B cell (primary cell): ENCODE results near the gene SGSH. TPM values are rescaled to one million over a fixed set of nuclear protein-coding genes. Genes with fewer than 3 reads are reported as not detected.

Source experiments
- ATAC-seq: fragments of 200-7000 bp; cut with Tn5 transposase; one replicate; pipeline ENCODE4 v1.10.0; 2021; ENCODE audit warnings: low read depth, mild to moderate bottlenecking, moderate number of reproducible peaks, moderate library complexity
- CTCF ChIA-PET: fragments of 350-600 bp; sonication (Branson Sonifier 250); formaldehyde crosslinking; loops from one replicate; lab custom pipeline; 2021; ENCODE audit warnings: antibody characterized with exemption, inconsistent platforms; lab: Charles Lee
- POLR2A ChIA-PET: fragments of 350-600 bp; sonication (Branson Sonifier 250); formaldehyde crosslinking; loops from one replicate; lab custom pipeline; 2021; ENCODE audit warnings: antibody characterized with exemption; lab: Charles Lee
- DNase-seq: peaks from one replicate; pipeline ENCODE4 v3.0.0; 2013
- H2AFZ ChIP-seq: 2 replicates; pipeline ENCODE4 v1.6.1; 2012; ENCODE audit warnings: mild to moderate bottlenecking, low read depth, low read length; ENCODE audit not compliant: insufficient read depth, poor library complexity, severe bottlenecking
- H3K27ac ChIP-seq, 2 donors: 1 replicate in 1 of 2; 2 replicates in 1 of 2; pipeline ENCODE4 v1.5.1; 2012 to 2013; ENCODE audit warnings: low read length in 2 of 2, mild to moderate bottlenecking in 2 of 2, moderate library complexity in 1 of 2
- H3K27me3 ChIP-seq, 4 experiments: fragments of 200-600 bp in 1 of 4; sonication (generic) in 1 of 4; replicated peaks in 1 of 4; 1 replicate in 2 of 4; 2 replicates in 2 of 4; pipeline versions ENCODE4 v1.6.1 to v1.7.0; 2013 to 2016; ENCODE audit warnings: low read length in 3 of 4, mild to moderate bottlenecking in 2 of 4, mixed read lengths in 1 of 4, moderate library complexity in 1 of 4; ENCODE audit not compliant: insufficient read depth in 4 of 4, control insufficient read depth in 3 of 4; ENCODE audit errors: control extremely low read depth in 1 of 4
- H3K36me3 ChIP-seq, 2 experiments: replicated peaks in 1 of 2; 1 replicate in 1 of 2; 2 replicates in 1 of 2; pipeline versions ENCODE4 v1.6.1 to v1.7.1; 2013; ENCODE audit warnings: low read length in 1 of 2; ENCODE audit not compliant: insufficient read depth in 2 of 2, control insufficient read depth in 1 of 2; ENCODE audit errors: control extremely low read depth in 1 of 2, extremely low read depth in 1 of 2
- H3K4me1 ChIP-seq, 2 donors: fragments of 200-600 bp in 1 of 2; sonication (generic) in 1 of 2; 1 replicate in 1 of 2; 2 replicates in 1 of 2; pipeline versions ENCODE4 v1.5.1 to v1.6.1; 2013 to 2017; ENCODE audit warnings: low read length in 2 of 2; ENCODE audit not compliant: control insufficient read depth in 2 of 2, insufficient read depth in 2 of 2
- H3K4me2 ChIP-seq: replicated peaks from 2 replicates; pipeline ENCODE3; 2012; ENCODE audit warnings: mild to moderate bottlenecking, low read depth, low read length; ENCODE audit not compliant: poor library complexity, severe bottlenecking
- H3K4me3 ChIP-seq, 5 experiments: fragments of 200-600 bp in 1 of 5; sonication (generic) in 1 of 5; 1 replicate in 3 of 5; 2 replicates in 2 of 5; pipeline versions ENCODE4 v1.5.1 to v1.7.0; 2011 to 2016; ENCODE audit warnings: low read length in 4 of 5, mild to moderate bottlenecking in 4 of 5, low read depth in 2 of 5, control low read depth in 1 of 5, moderate library complexity in 1 of 5; ENCODE audit not compliant: insufficient read depth in 1 of 5; ENCODE audit errors: control extremely low read depth in 1 of 5, extremely low read depth in 1 of 5
- H3K79me2 ChIP-seq: fragments of 200-600 bp; sonication (generic); one replicate; pipeline ENCODE4 v1.6.0; 2016; ENCODE audit warnings: low read length; ENCODE audit not compliant: control insufficient read depth, insufficient read depth
- H3K9ac ChIP-seq: fragments of 200-600 bp; sonication (generic); 2 replicates; pipeline ENCODE4 v1.6.1; 2017; ENCODE audit warnings: mild to moderate bottlenecking, low read length, moderate library complexity
- H3K9me3 ChIP-seq, 3 donors: one replicate each; pipeline versions ENCODE4 v1.6.1 to v1.7.1; 2013; ENCODE audit warnings: low read length in 2 of 3; ENCODE audit not compliant: control insufficient read depth in 2 of 3, insufficient read depth in 1 of 3; ENCODE audit errors: control extremely low read depth in 1 of 3
- H4K20me1 ChIP-seq: 2 replicates; pipeline ENCODE4 v1.6.0; 2012; ENCODE audit warnings: mild to moderate bottlenecking, low read length; ENCODE audit not compliant: insufficient read depth, control insufficient read depth, poor library complexity, severe bottlenecking
- H3K27ac Mint-ChIP-seq: one replicate; pipeline ENCODE4 v1.8.0; 2021; ENCODE audit warnings: mixed read lengths
- H3K27me3 Mint-ChIP-seq: one replicate; pipeline ENCODE4 v1.8.0; 2021; ENCODE audit warnings: mixed read lengths
- H3K4me1 Mint-ChIP-seq: one replicate; pipeline ENCODE4 v1.8.0; 2021; ENCODE audit warnings: mixed read lengths
- H3K4me3 Mint-ChIP-seq: one replicate; pipeline ENCODE4 v1.8.0; 2021; ENCODE audit warnings: mixed read lengths
- H3K9me3 Mint-ChIP-seq: one replicate; pipeline ENCODE4 v1.8.0; 2022; ENCODE audit warnings: mixed read lengths; ENCODE audit not compliant: insufficient read depth
- EZH2 ChIP-seq: IDR thresholded peaks from 2 replicates; pipeline ENCODE4 v1.6.1; 2012; ENCODE audit warnings: borderline replicate concordance, low read depth, mild to moderate bottlenecking, moderate library complexity, low read length; ENCODE audit not compliant: insufficient read depth, poor library complexity, severe bottlenecking
- WGBS: methylation state at CpG from one replicate; pipeline ENCODE4 v1.1.5; 2013; ENCODE audit warnings: missing lambda C conversion rate; ENCODE audit not compliant: insufficient coverage; 5-methylcytosine and 5-hydroxymethylcytosine counted together
- intact Hi-C: fragments of 100-400 bp; cut with micrococcal nuclease; formaldehyde crosslinking; loops from one replicate; pipeline ENCODE4 v1.10.0; 2022
- polyA plus RNA-seq: library from polyadenylated mRNA; depleted of rRNA; stranded (reverse); fragments of >200 nt; gene quantifications from 2 replicates; pipeline ENCODE4 v1.2.3, GENCODE V29; 2012
- total RNA-seq, 2 donors: library from RNA; stranded (reverse); fragments of 120-200 nt in 1 of 2; gene quantifications; 1 replicate in 1 of 2; 2 replicates in 1 of 2; pipeline versions ENCODE4 v1.2.3 to v1.2.4, GENCODE V29; 2013 to 2022
- TF ChIP-seq, protein P1 (sequence below): fragments of 200-600 bp; IDR thresholded peaks from one replicate; pipeline ENCODE4 v1.8.0; 2022; ENCODE audit warnings: antibody characterized with exemption, mild to moderate bottlenecking

The SGSH gene
- total and polyA plus RNA-seq, 2 donors (not counting 1 experiment from before 2014, with no cell fraction given): 44.5 to 83.7 TPM

GRCh38 chr17:80253631-80254395 lies 33.7 kb upstream of the SGSH start:
- H3K27me3 ChIP-seq: no peaks in the 10 kb centered on the region
- Mint-ChIP-seq H3K9me3 (no peaks in the 10 kb centered on the region), H3K27me3 (no peaks in the 10 kb centered on the region), H3K27ac (no peak overlapping the region), H3K4me3 (no peak overlapping the region), H3K4me1 (peaks cover 23% of the 10 kb centered on the region)
- H3K9ac ChIP-seq: no peak overlapping the region
- TF ChIP-seq, protein P1, sequence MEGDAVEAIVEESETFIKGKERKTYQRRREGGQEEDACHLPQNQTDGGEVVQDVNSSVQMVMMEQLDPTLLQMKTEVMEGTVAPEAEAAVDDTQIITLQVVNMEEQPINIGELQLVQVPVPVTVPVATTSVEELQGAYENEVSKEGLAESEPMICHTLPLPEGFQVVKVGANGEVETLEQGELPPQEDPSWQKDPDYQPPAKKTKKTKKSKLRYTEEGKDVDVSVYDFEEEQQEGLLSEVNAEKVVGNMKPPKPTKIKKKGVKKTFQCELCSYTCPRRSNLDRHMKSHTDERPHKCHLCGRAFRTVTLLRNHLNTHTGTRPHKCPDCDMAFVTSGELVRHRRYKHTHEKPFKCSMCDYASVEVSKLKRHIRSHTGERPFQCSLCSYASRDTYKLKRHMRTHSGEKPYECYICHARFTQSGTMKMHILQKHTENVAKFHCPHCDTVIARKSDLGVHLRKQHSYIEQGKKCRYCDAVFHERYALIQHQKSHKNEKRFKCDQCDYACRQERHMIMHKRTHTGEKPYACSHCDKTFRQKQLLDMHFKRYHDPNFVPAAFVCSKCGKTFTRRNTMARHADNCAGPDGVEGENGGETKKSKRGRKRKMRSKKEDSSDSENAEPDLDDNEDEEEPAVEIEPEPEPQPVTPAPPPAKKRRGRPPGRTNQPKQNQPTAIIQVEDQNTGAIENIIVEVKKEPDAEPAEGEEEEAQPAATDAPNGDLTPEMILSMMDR: no peak
- TF ChIP-seq EZH2: no peak
- CTCF ChIA-PET: interaction anchor here (1.0 to 5.7 kb wide), 4 partner anchors 27 to 58 kb away, joined by 3 to 55 read pairs (median 3); no protein-coding TSS in a partner anchor
- WGBS: 94% methylated on average over 17 of the region's 21 CpGs
- no peak overlapping the region for H2AFZ ChIP-seq
- no peak overlapping the region for H3K27ac ChIP-seq
- no peaks in the 10 kb centered on the region for H4K20me1 ChIP-seq
- H3K4me1 ChIP-seq: peaks cover 6 to 8% of the 10 kb centered on the region in 2 donors
- POLR2A ChIA-PET: interaction anchor here (1.1 kb wide), 1 partner anchor 11 kb away, joined by 3 read pairs; no protein-coding TSS in a partner anchor
- no peaks in the 10 kb centered on the region for H3K9me3 ChIP-seq
- ATAC-seq (no peak), DNase-seq (no peak)
- H3K4me3 ChIP-seq: no peak overlapping the region
- H3K4me2 ChIP-seq: no peak overlapping the region
- intact Hi-C loops: loop anchor here (1.0 to 5.0 kb wide), 3 partner anchors 9 to 172 kb away; no protein-coding TSS in a partner anchor
- H3K36me3 ChIP-seq: no peaks in the 10 kb centered on the region
- H3K79me2 ChIP-seq: no peaks in the 10 kb centered on the region

- Mint-ChIP-seq H3K27me3 (no peaks in the 10 kb centered on the region), H3K27ac (no peak overlapping the region), H3K4me3 (no peak overlapping the region), H3K4me1 (peaks cover 13% of the 10 kb centered on the region), H3K9me3 (no peaks in the 10 kb centered on the region)
- Histone ChIP-seq H3K27ac (no peak overlapping the region), H3K36me3 (no peaks in the 10 kb centered on the region), H3K4me1 (peaks cover 6 to 8% of the 10 kb centered on the region in 2 donors), H3K4me3 (no peak overlapping the region), H3K4me2 (no peak overlapping the region), H3K9ac (no peak overlapping the region), H3K27me3 (no peaks in the 10 kb centered on the region), H4K20me1 (no peaks in the 10 kb centered on the region), H2AFZ (no peak overlapping the region), H3K79me2 (no peaks in the 10 kb centered on the region), H3K9me3 (no peaks in the 10 kb centered on the region)
- peak; percentile 93 for ATAC-seq
- TF ChIP-seq, protein P1: peak; percentile 74
- no peak for TF ChIP-seq EZH2
- WGBS: 30% methylated on average over 12 of the region's 13 CpGs
- DNase-seq: peak; percentile 81
- CTCF ChIA-PET: interaction anchor here (1.0 to 5.7 kb wide), 6 partner anchors 10 to 170 kb away, joined by 3 to 55 read pairs (median 3); no protein-coding TSS in a partner anchor
- intact Hi-C loops: loop anchor here (1.0 to 5.0 kb wide), 2 partner anchors 57 to 171 kb away; no protein-coding TSS in a partner anchor
- POLR2A ChIA-PET: no interaction called here
Measured at GRCh38 chr17:80252871-80253270, 32.7 kb upstream of the SGSH start.
